HG03095 (cell line): ENCODE measurements around the gene SLC4A3.
"Not testable (repeated sequence)": the region's sequence is repeated elsewhere in the genome, so short reads cannot be mapped to it uniquely, and the experiment has no call there.

ENCODE experiments used
- ATAC-seq: cut with Tn5 transposase; IDR thresholded peaks from one replicate; pipeline ENCODE4 v1.9.1; 2021; ENCODE audit warnings: moderate library complexity; ENCODE audit not compliant: unreplicated experiment

The SLC4A3 gene

DNA sequence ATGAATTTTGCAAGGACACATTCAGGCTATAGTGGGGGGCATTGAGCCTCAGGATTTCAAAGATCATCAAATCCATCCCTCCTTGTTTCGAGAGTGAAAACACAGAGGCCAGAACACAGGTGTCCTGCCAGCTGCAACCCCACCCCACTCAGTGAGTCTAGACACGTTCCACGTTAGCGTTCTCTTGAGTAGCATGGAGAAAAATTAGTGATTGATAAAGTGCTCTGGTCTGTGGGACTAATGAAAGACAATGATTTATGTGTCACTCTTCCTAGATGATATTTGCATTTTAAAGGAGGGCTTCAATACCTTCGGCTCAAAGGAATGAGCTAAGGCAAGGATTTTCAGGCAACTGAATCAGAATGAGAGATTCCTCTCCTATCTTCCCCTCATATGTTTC is 43.8 kb downstream of the SLC4A3 start:
- ATAC-seq, result no peak

DNA sequence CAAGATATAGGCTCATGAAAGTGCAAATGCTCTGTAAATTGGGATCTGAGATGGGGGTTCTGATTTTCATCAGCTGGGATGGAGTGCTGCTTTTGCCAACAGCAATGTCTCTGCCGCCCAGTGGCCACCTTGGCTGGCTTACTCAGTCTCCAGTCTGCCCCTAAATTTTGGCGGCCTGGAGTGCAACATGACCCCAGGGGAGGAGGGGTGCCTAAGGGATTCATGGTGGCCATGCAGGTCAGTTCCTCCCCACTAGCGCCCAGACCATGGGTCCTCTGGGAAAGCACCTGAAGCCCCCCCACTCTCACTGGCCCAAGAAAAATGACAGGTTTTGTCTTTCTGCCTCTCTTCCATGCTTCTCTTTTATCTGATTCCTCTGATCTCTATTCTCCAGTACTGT is 45.0 kb downstream of the SLC4A3 start:
- no peak for ATAC-seq

DNA sequence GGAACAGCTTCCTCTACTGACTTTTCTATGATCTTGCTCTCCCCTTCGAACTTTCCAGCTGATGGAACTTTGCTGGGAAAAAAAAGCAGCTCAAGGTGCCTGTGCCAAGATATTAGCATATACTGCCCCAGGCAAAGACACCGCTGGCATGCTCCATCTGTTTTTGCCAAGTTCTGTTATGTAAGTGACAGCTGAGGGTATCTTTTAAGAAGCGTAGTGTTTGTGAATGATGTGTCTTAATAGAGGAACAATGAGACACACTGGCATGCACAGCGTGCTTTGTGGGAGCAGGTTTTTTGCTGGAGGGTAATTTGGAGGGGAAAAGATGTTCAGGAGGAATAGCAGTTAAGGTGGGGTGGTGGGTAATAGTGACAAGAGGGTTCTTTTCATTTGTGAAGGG is 47.8 kb downstream of the SLC4A3 start:
- no peak for ATAC-seq

GRCh38 chr2:219676586-219676985 is 49.2 kb downstream of the SLC4A3 start:
- no peak for ATAC-seq

DNA sequence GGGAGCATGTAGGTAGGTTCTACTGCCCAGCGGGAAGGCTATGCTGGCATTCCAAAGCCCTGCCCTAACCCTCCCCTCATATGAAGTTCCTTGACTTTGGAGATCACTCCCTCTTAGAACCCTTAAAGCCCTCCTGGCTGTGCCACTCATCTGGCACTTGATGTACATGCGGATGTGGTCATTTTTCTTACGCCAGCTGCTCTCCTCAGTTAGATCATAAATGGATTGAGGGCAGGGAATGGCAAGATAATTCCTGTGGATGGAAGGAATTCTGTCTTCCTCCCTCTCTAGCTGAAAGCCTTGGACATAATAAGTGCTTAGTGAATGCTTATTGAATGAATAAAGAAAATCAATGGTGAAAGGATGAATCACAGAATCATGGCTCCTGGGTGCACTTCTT is 51.6 kb downstream of the SLC4A3 start:
- ATAC-seq, result no peak

DNA sequence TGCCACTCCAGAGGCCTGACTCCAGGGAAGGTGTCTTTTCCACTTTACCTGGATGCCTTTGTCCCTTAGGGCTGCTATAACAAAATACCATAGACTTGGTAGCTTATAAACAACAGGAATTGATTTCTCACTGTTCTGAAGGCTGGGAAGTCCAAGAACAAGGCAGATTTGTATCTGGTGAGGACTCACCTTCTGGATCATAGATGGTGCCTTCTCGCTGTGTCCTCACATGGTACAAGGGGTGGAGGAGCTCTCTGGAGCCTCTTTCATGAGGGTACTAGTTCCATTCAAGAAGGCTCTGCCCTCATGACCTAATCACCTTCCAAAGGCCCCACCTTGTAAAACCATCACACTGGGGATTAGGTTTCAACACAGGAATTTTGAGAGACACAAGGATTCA is 52.1 kb downstream of the SLC4A3 start:
- no peak for ATAC-seq

DNA sequence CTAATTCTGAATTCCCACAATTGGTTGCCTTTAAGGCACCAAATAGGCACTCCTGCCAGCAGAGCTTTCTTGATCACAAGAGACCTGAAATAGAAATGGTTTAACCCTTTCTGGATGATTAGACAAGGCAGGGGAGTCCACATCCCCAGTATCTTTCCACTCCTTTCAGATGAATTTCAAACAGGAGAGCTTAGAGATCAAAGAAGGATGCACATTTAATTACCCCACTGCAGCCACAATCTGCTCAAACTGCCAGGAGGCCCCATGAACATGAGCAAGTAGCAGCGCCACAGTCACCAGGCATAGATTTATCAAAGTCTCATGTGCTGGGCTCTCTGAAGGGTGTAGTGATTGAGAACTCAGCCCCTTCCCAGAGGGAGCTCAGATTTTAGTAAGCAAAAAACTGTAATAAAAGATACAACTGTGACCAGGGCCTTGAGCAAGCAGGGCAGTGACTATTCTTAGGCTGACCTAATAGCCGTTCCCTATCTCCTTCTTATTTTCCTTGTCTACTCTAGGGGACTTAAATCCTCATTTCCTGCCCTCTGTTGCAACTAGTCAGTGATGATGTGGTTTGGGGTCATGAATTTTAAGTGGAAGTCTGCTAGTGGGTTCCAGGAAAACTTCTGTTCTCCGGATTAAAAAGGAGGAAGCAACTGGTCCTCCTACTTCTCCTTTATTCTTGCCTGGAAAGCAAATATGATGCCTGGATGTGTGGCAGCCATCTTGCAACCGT is 53.7 kb downstream of the SLC4A3 start:
- no peak for ATAC-seq

DNA sequence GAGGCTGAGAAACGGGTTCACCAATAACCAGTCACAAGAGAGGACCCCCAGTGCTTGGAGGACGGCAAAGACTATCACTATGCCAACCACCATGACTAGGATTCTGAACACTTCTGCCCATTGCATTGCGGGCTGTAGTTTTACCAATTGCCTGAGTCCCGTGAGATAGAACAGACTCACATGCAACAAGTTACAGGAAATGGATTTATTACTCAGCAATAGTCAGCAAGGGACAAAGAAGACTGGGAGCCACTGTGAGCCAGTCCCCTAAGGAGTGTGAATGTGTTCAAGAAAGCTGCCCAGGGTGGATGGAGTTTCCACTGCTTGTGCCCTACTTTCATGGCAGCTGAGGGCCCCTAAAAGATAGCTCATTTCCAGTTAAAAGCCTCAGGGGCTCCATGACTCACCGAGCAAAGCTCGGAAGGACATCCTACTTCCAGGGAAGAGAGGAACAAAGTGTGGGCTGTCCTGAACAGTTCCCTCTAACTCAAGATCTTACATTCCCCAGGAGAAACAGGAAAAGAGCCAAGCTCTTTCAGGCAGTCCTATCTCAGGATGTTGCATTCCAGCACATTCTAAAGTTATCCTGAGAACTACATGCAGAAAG is 54.4 kb downstream of the SLC4A3 start:
- ATAC-seq, result no peak

DNA sequence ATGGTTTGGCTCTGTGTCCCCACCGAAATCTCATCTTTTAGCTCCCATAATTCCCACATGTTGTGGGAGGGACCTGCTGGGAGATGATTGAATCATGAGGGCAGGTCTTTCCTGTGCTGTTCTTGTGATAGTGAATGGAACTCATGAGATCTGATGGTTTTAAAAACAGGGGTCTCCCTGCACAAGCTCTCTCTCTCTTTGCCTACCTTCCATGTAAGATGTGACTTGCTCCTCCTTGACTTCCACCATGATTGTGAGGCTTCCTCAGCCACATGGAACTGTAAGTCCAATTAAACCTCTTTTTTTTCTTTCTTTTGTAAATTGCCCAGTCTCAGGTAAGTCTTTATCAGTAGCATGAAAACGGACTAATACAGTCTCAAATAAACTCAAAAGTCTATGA is 56.0 kb downstream of the SLC4A3 start:
- ATAC-seq, result not testable (repeated sequence)

DNA sequence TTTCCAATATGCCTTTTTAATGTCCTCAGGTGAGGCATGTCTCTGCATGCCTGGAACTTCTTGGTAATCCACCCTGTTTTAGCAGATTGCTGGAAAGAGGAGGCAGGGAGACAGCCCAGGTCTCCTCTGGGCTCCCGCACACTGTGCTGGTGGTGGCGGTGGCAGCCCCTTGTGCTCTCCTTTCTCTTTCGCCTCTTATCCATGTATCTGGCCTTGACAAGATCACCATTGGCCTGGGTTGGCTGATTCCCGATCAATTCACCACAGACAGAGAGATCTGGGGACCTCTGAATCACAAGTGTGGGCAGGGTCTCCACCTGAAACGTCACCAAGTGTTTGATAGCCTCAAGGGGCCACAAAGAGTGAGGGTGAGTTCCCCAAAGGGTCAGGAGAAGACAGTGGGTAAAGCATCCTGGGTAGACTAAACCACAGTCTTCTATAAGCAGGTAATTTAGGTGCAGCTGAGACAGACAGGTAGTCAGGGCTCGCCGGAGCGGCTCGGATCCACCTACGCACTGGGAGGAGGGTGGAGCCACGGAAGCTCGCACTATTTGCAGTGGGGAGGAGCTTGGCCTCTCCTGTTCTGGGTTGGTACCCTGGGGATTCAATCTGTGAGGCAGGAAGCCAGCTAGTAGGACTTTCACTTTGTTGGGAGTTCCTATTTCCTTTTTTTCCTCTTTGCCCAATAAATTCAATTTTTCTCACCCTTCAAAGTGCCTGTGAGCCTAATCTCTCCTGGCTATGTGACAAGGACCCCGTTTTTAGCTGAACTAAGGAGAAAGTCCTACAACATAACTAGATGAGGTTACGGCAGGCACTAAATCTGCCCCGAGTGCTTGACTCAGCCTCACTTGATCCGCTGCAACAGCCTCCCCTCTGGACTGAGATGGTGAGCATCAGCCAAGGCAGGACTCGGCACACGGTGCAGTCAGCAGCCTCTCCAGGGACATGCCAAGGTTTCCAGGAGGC is 57.6 kb downstream of the SLC4A3 start:
- ATAC-seq, result peak; percentile 98

DNA sequence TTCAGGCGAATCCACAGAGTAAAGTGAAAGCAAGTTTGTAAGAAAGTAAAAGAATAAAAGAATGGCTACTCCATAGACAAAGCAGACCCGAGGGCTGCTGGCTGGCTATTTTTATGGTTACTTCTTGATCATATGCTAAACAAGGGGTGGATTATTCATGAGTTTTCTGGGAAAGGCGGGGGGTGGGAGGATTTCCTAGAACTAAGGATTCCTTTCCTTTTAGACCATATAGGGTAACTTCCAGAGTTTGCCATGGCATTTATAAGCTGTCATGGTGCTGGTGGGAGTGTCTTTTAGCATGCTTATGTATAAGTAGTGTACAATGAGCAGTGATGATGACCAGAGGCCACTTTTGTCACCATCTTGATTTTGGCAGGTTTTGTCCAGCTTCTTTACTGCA is 59.8 kb downstream of the SLC4A3 start:
- ATAC-seq, result no peak

- no peak for ATAC-seq
Measured at GRCh38 chr2:219687882-219688559, 60.6 kb downstream of the SLC4A3 start.

- ATAC-seq, result no peak
Measured at GRCh38 chr2:219688560-219689445, 61.4 kb downstream of the SLC4A3 start.

- no peak for ATAC-seq
Measured at GRCh38 chr2:219689676-219690628, 62.5 kb downstream of the SLC4A3 start.

DNA sequence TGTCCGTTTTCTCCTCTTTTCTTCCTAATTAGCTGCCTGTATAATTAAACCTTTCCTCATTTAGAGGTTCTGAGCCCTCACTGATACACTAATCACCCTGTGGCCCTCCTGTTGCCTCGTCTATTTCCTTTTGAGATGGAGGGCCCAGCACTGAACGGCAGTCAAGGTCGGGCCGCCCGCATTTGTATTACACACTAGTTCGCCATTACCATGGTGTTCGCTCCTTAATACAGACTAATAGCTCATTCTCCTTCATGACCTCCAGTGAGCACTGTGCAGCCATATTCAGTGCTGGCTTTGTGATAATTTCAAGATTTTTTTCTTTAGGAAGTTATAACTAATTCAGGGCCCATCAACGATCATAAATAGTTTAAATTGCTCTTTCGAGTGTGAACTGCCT is 64.1 kb downstream of the SLC4A3 start:
- ATAC-seq, result no peak
